IPS DF 4.7 (cell line): Measurements from ENCODE around the gene FCHSD1.
"Not testable (repeated sequence)": the region's sequence is repeated elsewhere in the genome, so short reads cannot be mapped to it uniquely, and the experiment has no call there.

Source experiments
- DNase-seq: peaks from one replicate; pipeline ENCODE4 v3.0.0-alpha.2; 2013; ENCODE audit warnings: low spot score; ENCODE audit errors: extremely low read depth

FCHSD1 gene

GRCh38 chr5:141617682-141618029 lies 33.6 kb downstream of the FCHSD1 start:
- DNase-seq: no peak

- DNase-seq: no peak
These were observed 34.1 kb downstream of the FCHSD1 start for GRCh38 chr5:141617128-141617527.

GRCh38 chr5:141615991-141616720 lies 35.1 kb downstream of the FCHSD1 start:
- no peak for DNase-seq

GRCh38 chr5:141613344-141613743 lies 37.9 kb downstream of the FCHSD1 start:
- DNase-seq: no peak

GRCh38 chr5:141611289-141611688 lies 39.9 kb downstream of the FCHSD1 start:
- DNase-seq: no peak

GRCh38 chr5:141609921-141610320 lies 41.3 kb downstream of the FCHSD1 start:
- not testable (repeated sequence) for DNase-seq

GRCh38 chr5:141609044-141609443 lies 42.2 kb downstream of the FCHSD1 start:
- DNase-seq: no peak

DNA sequence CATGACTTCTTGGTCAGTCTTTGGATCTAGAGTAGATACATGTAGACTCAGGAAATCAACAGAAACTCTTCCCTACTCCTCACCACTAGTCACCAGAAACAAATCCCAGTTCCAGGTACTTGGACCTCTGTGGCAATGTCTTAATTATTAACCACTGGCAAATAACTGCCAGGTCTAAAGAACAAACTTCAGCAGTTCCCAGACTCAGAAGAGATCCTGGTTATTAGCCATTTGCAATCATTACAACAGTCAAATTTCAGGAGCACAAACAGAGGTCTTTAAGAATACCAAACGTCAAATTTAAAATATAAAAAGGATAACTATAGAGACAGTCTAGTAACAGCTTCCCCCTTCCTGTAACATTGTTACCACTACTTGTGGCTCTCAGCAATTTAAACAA lies 42.7 kb downstream of the FCHSD1 start:
- DNase-seq: no peak

DNA sequence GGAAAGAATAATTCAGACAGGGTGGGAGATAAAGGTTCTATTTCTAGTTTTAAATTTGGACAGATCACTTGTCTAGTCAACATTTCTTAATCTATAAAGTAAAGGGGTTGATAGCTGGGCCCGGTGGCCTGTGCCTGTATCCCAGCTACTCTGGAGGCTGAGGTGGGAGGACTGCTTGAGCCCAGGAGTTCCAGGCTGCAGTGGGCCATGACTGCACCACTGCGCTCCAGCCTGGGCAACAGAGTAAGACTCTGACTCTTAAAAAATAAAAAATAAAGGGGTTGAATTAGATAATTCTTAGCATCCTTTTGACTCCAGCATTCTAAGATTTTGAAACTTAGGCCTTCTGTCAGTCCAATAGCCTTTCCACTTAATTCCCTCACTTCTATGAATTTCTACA lies 43.2 kb downstream of the FCHSD1 start:
- DNase-seq: no peak

GRCh38 chr5:141605523-141606277 lies 45.5 kb downstream of the FCHSD1 start:
- DNase-seq: no peak

DNA sequence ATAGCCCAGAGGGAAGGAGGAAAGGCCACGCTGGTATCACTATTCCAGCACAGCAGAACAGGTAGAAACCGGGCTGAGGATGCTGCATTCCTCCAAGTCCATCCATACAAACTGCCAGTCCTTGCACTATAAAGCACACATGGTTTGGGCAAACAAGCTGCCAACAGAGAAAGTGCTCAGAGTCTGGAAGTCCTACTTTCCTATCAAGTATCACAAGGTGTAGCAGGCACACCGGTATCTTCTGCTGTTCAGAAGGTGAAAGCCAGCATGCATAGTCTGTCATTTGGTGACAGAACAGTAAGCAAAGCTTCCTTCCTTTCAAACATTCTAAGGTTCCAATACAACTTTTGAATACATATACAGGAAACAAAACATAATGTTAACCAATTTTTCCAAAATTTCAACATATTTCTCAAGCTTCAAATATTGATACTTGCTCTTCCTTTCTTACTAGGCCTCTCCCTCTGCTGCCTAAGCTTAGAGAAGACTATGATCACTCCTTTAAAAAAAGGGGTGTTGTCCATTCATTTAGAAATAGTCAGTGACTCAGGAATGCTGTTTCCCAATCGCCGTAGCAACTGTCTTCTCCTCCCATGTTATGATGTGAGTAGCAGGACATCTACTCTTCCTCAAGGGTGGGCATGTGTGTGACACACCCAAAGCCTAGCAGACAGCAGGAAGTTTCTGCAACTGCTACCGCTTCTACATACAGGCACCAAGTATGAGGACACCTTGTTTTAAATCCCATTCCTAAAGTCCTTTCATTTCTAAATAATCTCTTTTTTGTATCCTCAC lies 47.1 kb downstream of the FCHSD1 start:
- DNase-seq: no peak

DNA sequence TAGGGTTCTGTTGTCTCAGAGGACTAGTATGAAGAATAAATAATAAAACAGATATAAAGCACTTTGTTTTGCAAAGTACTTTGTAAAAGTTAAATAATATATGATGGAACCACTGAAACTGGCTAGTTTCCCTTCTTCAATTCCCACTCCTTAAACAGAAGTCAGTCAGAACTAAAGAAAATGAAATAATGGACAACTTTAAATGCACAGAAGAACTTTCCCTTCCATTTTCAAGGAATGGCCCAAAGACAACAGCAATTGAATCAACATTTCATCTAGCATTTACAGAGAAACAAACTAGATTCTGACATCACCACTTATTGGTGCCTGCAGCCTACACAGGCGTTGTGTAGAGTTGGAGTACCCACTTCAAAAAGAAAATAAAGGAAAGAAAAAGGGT lies 48.6 kb downstream of the FCHSD1 start:
- no peak for DNase-seq

- DNase-seq: no peak
These were observed 52.5 kb downstream of the FCHSD1 start for GRCh38 chr5:141598391-141599345.

- DNase-seq: no peak
These were observed 53.4 kb downstream of the FCHSD1 start for GRCh38 chr5:141597814-141598213.

DNA sequence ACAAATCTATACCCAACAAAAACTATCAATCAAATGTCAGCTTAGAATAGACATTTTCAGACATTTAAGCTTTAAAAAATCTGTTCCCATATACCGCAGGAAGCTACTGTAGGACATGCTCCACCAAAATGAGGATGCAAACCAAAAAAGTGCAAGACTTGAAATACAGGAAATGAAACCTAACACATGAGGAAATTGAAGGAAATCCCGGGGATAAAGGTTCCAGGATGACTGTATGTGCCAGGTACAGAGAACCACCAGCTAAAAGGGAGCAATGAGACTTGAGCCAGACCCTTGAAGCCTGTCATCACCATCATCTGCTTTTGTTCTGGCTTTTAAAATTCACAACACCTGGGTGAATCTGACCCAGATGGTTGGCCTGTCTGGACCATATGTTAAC lies 53.8 kb downstream of the FCHSD1 start:
- DNase-seq: no peak

DNA sequence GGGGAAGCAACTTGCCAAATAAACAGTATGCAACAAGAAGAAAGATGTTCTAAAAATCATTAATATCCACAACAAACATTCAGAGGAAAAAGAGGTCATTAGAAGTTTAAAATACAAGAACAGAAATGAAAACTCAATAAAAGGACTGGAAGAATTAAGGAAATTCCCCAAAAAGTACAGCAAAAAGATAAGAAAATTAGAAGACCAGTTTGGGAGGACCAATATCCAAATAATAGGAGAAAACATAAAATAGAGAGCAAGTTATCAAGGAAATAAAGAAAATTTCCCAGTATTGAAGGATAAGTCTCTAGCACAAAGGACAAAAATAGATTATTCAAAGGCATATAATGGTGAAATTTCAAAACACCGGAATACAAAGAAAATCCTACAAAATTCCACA lies 54.4 kb downstream of the FCHSD1 start:
- DNase-seq: no peak

GRCh38 chr5:141590127-141590526 lies 61.1 kb downstream of the FCHSD1 start:
- no peak for DNase-seq
